IMR-90 (cell line): Measurements from ENCODE around the gene UBA52. TPM values are rescaled to one million over a fixed set of nuclear protein-coding genes. Genes with fewer than 3 reads are reported as not detected.
A peak's percentile ranks its signal among the peaks of the same experiment; 100 is the strongest.

Experiments used
- ATAC-seq: fragments of 200-7000 bp; cut with Tn5 transposase; 2 replicates; pipeline ENCODE4 v1.9.1; 2020; ENCODE audit warnings: low read depth, mild to moderate bottlenecking, moderate library complexity
- BruUV-seq: library from RNA; stranded (reverse); fragments of 400-500 nt; replicated peaks from 2 replicates; lab custom pipeline; 2021; lab: Mats Ljungman, UMichigan
- CTCF ChIA-PET: fragments of 300-600 bp; formaldehyde crosslinking; extraction: SDS; loops from one replicate; lab custom pipeline; 2021; ENCODE audit warnings: antibody characterized with exemption; lab: Yijun Ruan, JAX
- POLR2A ChIA-PET: fragments of 300-600 bp; sonication (Branson Sonifier 250); formaldehyde crosslinking; loops from one replicate; lab custom pipeline; 2022; ENCODE audit warnings: antibody characterized with exemption; ENCODE audit not compliant: unreplicated experiment; lab: Charles Lee
- DNase-seq: peaks from one replicate; pipeline ENCODE4 v3.0.0; 2013
- H2AFZ ChIP-seq: replicated peaks from 2 replicates; pipeline ENCODE3; 2013; ENCODE audit warnings: low read length, mild to moderate bottlenecking; ENCODE audit not compliant: poor library complexity
- H2AK5ac ChIP-seq: 2 replicates; pipeline ENCODE4 v1.6.1; 2013; ENCODE audit warnings: low read depth, low read length, inconsistent platforms
- H2AK9ac ChIP-seq: replicated peaks from 2 replicates; pipeline ENCODE3; 2013; ENCODE audit warnings: mild to moderate bottlenecking, low read depth, low read length, moderate library complexity; ENCODE audit not compliant: poor library complexity
- H2BK120ac ChIP-seq: 2 replicates; pipeline ENCODE4 v1.6.1; 2013; ENCODE audit warnings: low read depth, low read length, inconsistent platforms
- H2BK15ac ChIP-seq: 3 replicates; pipeline ENCODE4 v1.6.1; 2013; ENCODE audit warnings: low read depth, low read length, inconsistent platforms
- H2BK20ac ChIP-seq: 2 replicates; pipeline ENCODE4 v1.6.1; 2013; ENCODE audit warnings: low read depth, mild to moderate bottlenecking, inconsistent platforms, low read length, moderate library complexity
- H2BK5ac ChIP-seq: 2 replicates; pipeline ENCODE4 v1.6.1; 2013; ENCODE audit warnings: mild to moderate bottlenecking, low read depth, low read length, inconsistent platforms; ENCODE audit not compliant: poor library complexity, severe bottlenecking
- H3K14ac ChIP-seq: replicated peaks from 2 replicates; pipeline ENCODE4 v1.6.1; 2013; ENCODE audit warnings: low read depth, low read length, inconsistent platforms
- H3K18ac ChIP-seq: 2 replicates; pipeline ENCODE4 v1.6.1; 2013; ENCODE audit warnings: low read depth, low read length, control low read depth
- H3K23ac ChIP-seq: 2 replicates; pipeline ENCODE4 v1.6.1; 2013; ENCODE audit warnings: low read depth, low read length, inconsistent platforms
- H3K27ac ChIP-seq: 2 replicates; pipeline ENCODE4 v1.5.1; 2013; ENCODE audit warnings: mild to moderate bottlenecking, control low read depth, low read length; ENCODE audit not compliant: insufficient read depth
- H3K27me3 ChIP-seq: 2 replicates; pipeline ENCODE4 v1.6.1; 2013; ENCODE audit warnings: low read length; ENCODE audit not compliant: control insufficient read depth, insufficient read depth
- H3K36me3 ChIP-seq: 2 replicates; pipeline ENCODE4 v1.6.1; 2013; ENCODE audit warnings: low read length, mixed read lengths; ENCODE audit not compliant: control insufficient read depth, insufficient read depth
- H3K4ac ChIP-seq: 2 replicates; pipeline ENCODE4 v1.6.1; 2013; ENCODE audit warnings: low read depth, low read length, inconsistent platforms
- H3K4me1 ChIP-seq: 2 replicates; pipeline ENCODE4 v1.6.1; 2013; ENCODE audit warnings: low read length, mixed read lengths; ENCODE audit not compliant: control insufficient read depth, insufficient read depth
- H3K4me2 ChIP-seq: 2 replicates; pipeline ENCODE4 v1.6.1; 2013; ENCODE audit warnings: low read depth, mild to moderate bottlenecking, control low read depth, low read length, moderate library complexity
- H3K4me3 ChIP-seq: 2 replicates; pipeline ENCODE4 v1.5.1; 2013; ENCODE audit warnings: low read depth, mild to moderate bottlenecking, control low read depth, low read length, moderate library complexity; ENCODE audit not compliant: insufficient read depth
- H3K56ac ChIP-seq: 2 replicates; pipeline ENCODE4 v1.6.1; 2013; ENCODE audit warnings: low read length, inconsistent platforms; ENCODE audit not compliant: insufficient read depth; ENCODE audit errors: extremely low read depth
- H3K79me1 ChIP-seq, 2 experiments: 2 replicates each; pipeline ENCODE4 v1.6.1; 2013; ENCODE audit warnings: low read length in 2 of 2, inconsistent platforms in 1 of 2, low read depth in 1 of 2
- H3K9ac ChIP-seq: 2 replicates; pipeline ENCODE4 v1.6.1; 2013; ENCODE audit warnings: low read depth, low read length, control low read depth
- H3K9me1 ChIP-seq: 2 replicates; pipeline ENCODE4 v1.6.1; 2013; ENCODE audit warnings: low read length, inconsistent platforms; ENCODE audit not compliant: insufficient read depth
- H3K9me3 ChIP-seq: 2 replicates; pipeline ENCODE4 v1.6.1; 2013; ENCODE audit warnings: low read length; ENCODE audit not compliant: control insufficient read depth, insufficient read depth
- H4K20me1 ChIP-seq: 2 replicates; pipeline ENCODE4 v1.6.1; 2013; ENCODE audit warnings: low read length, inconsistent platforms; ENCODE audit not compliant: insufficient read depth
- H4K5ac ChIP-seq: 2 replicates; pipeline ENCODE4 v1.6.1; 2013; ENCODE audit warnings: mild to moderate bottlenecking, low read depth, low read length, control low read depth
- H4K8ac ChIP-seq, 2 experiments: 2 replicates each; pipeline ENCODE4 v1.6.1; 2013; ENCODE audit warnings: low read depth in 2 of 2, low read length in 2 of 2, control low read depth in 1 of 2, inconsistent platforms in 1 of 2
- H4K91ac ChIP-seq: 2 replicates; pipeline ENCODE4 v1.6.1; 2013; ENCODE audit warnings: low read depth, low read length, inconsistent platforms; ENCODE audit not compliant: insufficient read depth
- BHLHE40 ChIP-seq: fragments of 150-350 bp; IDR thresholded peaks from 2 replicates; pipeline ENCODE4 v1.6.1; 2016; ENCODE audit warnings: mild to moderate bottlenecking, low read depth, low read length
- CEBPB ChIP-seq: IDR thresholded peaks from 2 replicates; pipeline ENCODE4 v1.6.1; 2012; ENCODE audit warnings: low read depth, low read length, improper control_type of control experiment
- CHD1 ChIP-seq: IDR thresholded peaks from 2 replicates; pipeline ENCODE4 v1.6.1; 2012; ENCODE audit warnings: low read depth, low read length, improper control_type of control experiment
- CTCF ChIP-seq: conservative IDR thresholded peaks from 2 replicates; pipeline ENCODE4 v1.5.1; 2012; ENCODE audit warnings: mild to moderate bottlenecking, low read depth, low read length, improper control_type of control experiment
- FOS ChIP-seq: fragments of 150-350 bp; IDR thresholded peaks from 2 replicates; pipeline ENCODE4 v1.6.1; 2016; ENCODE audit warnings: low read depth, low read length
- MAFK ChIP-seq: IDR thresholded peaks from 2 replicates; pipeline ENCODE4 v1.6.1; 2012; ENCODE audit warnings: low read depth, low read length, improper control_type of control experiment
- MXI1 ChIP-seq: IDR thresholded peaks from 2 replicates; pipeline ENCODE4 v1.6.1; 2012; ENCODE audit warnings: low read depth, mild to moderate bottlenecking, low read length, moderate library complexity, borderline replicate concordance
- NFE2L2 ChIP-seq: fragments of 150-350 bp; IDR thresholded peaks from 2 replicates; pipeline ENCODE4 v1.6.1; 2016; ENCODE audit warnings: low read depth, mild to moderate bottlenecking, low read length
- RAD21 ChIP-seq: IDR thresholded peaks from 2 replicates; pipeline ENCODE4 v1.6.1; 2012; ENCODE audit warnings: low read length, improper control_type of control experiment
- RFX5 ChIP-seq: IDR thresholded peaks from 2 replicates; pipeline ENCODE4 v1.8.0; 2012; ENCODE audit warnings: low read depth, mild to moderate bottlenecking, low read length, moderate library complexity
- SMC3 ChIP-seq: fragments of 150-350 bp; IDR thresholded peaks from 2 replicates; pipeline ENCODE4 v1.6.1; 2016; ENCODE audit warnings: low read depth, mild to moderate bottlenecking, antibody characterized with exemption, low read length, moderate library complexity
- USF2 ChIP-seq: fragments of 150-350 bp; IDR thresholded peaks from 2 replicates; pipeline ENCODE4 v1.6.1; 2017; ENCODE audit warnings: mild to moderate bottlenecking, antibody characterized with exemption, low read length, low read depth
- WGBS, 2 experiments: methylation state at CpG; one replicate each; pipeline versions ENCODE4 v1.1.5 to v1.1.7; 2013; ENCODE audit warnings: missing lambda C conversion rate in 2 of 2; ENCODE audit not compliant: insufficient read length in 1 of 2; ENCODE audit errors: extremely low coverage in 2 of 2; 5-methylcytosine and 5-hydroxymethylcytosine counted together
- dilution Hi-C: fragments of 300-500 bp; cut with HindIII; formaldehyde crosslinking; loops from one replicate; pipeline ENCODE4 v1.14.3; 2018; ENCODE audit warnings: low sequenced_read_pairs; ENCODE audit not compliant: unreplicated experiment
- in situ Hi-C: fragments of 300-500 bp; cut with MboI; formaldehyde crosslinking; loops from 3 replicates; pipeline ENCODE4 v1.14.3; 2019; ENCODE audit warnings: low sequenced_read_pairs, inconsistent platforms, mixed read lengths
- intact Hi-C: fragments of 100-400 bp; cut with micrococcal nuclease; formaldehyde crosslinking; loops from 2 replicates; pipeline ENCODE4 v1.10.0; 2022
- polyA plus RNA-seq, 3 experiments: library from polyadenylated mRNA; depleted of rRNA; stranded (reverse); fragments of >200 nt; gene quantifications; 2 replicates each; pipeline ENCODE4 v1.2.3, GENCODE V29; 2012; ENCODE audit warnings: low replicate concordance in 1 of 3
- total RNA-seq: library from RNA; depleted of rRNA; stranded (reverse); fragments of >200 nt; gene quantifications from 2 replicates; pipeline ENCODE4 v1.2.3, GENCODE V29; 2012

Gene UBA52
- total and polyA plus RNA-seq, 2 of the 4 experiments (the other 2 are of a cell fraction) = 1,030 to 3,008 TPM

- no peak for TF ChIP-seq SMC3
Measured at GRCh38 chr19:18607226-18608101, 35.8 kb downstream of the UBA52 start (continued).

GRCh38 chr19:18608102-18608804 is 36.6 kb downstream of the UBA52 start:
- in situ Hi-C loops = no loop called here
- H3K9me3 ChIP-seq = no peaks in the 10 kb centered on the region
- no peak for TF ChIP-seq FOS
- no peak for TF ChIP-seq MAFK
- TF ChIP-seq RAD21 = no peak
- TF ChIP-seq NFE2L2 = no peak
- TF ChIP-seq CEBPB = no peak
- no peak for TF ChIP-seq SMC3
- TF ChIP-seq MXI1 = no peak
- TF ChIP-seq CTCF = no peak
- no peak for TF ChIP-seq BHLHE40
- TF ChIP-seq USF2 = no peak
- TF ChIP-seq CHD1 = no peak
- no peak for TF ChIP-seq RFX5

More at GRCh38 chr19:18608102-18608804, 36.6 kb downstream of the UBA52 start:
- ChIA-PET CTCF (no interaction called here), POLR2A (no interaction called here)
- Histone ChIP-seq H3K36me3 (no peaks in the 10 kb centered on the region), H3K27ac (no peak overlapping the region), H3K56ac (no peak overlapping the region), H3K27me3 (peaks cover 88% of the 10 kb centered on the region), H4K5ac (no peak overlapping the region), H2AK9ac (peak overlapping the region; percentile 35), H2BK15ac (no peak overlapping the region), H3K9ac (no peak overlapping the region), H3K4me1 (peaks cover 10% of the 10 kb centered on the region; the same call in 1 of the 2 replicates), H3K18ac (no peak overlapping the region), H4K91ac (no peak overlapping the region), H3K14ac (no peak overlapping the region), H2AK5ac (no peak overlapping the region), H3K9me1 (no peaks in the 10 kb centered on the region), H3K79me1 (no peaks in the 10 kb centered on the region), H3K23ac (no peak overlapping the region), H4K20me1 (peaks cover 4% of the 10 kb centered on the region), H4K8ac (no peak overlapping the region), H3K4me3 (no peak overlapping the region), H3K4me2 (no peak overlapping the region), H2AFZ (peak overlapping the region; percentile 56), H2BK20ac (no peak overlapping the region), H3K4ac (no peak overlapping the region), H2BK120ac (no peak overlapping the region), H2BK5ac (no peak overlapping the region)
- ATAC-seq = no peak
- dilution Hi-C loops (no loop called here), intact Hi-C loops (no loop called here)
- no TSS peak for BruUV-seq
- no peak for DNase-seq
- 38% methylated on average over 3 of the region's 5 CpGs; no CpG with 5 or more reads in 1 of the 2 experiments for WGBS, 2 experiments
